ENCODE data around the gene CD4. TPM values are rescaled to one million over a fixed set of nuclear protein-coding genes. Genes with fewer than 3 reads are reported as not detected.
A peak's percentile ranks its signal among the peaks of the same experiment; 100 is the strongest.

CD4 gene
- total RNA-seq, 4 donors from 2014 or later, result 7.5 to 12.6 (median 8.9) TPM

- H3K27ac ChIP-seq, result peak within 1 kb of the TSS; percentile 97 to 100 (median 98)
- H3K4me3 ChIP-seq, result peak within 1 kb of the TSS; percentile 70 to 96 (median 85)
- WGBS, 2 donors, result 0 to 1% methylated on average over 41 to 56 of the region's 62 CpGs
- H3K9me3 ChIP-seq, result no peaks in the 10 kb centered on the region
- H3K36me3 ChIP-seq, result peaks cover 0 to 36% (median 17%) of the 10 kb centered on the region in 3 donors
- DNase-seq (ENCODE audit: low spot score in 2 of 2), result peak; percentile 95 to 96
- H3K4me1 ChIP-seq, result peaks cover 0 to 27% (median 10%) of the 10 kb centered on the region in 4 donors
- TF ChIP-seq CTCF (IDR thresholded peaks at IDR 0.05) (peak in 3 of 5 experiments; percentile 96 to 98 (median 98)), POLR2A (IDR thresholded peaks at IDR 0.05) (peak; percentile 95 to 99), EP300 (IDR thresholded peaks at IDR 0.05) (peak; percentile 63 to 100)
- H3K27me3 ChIP-seq, result no peaks in the 10 kb centered on the region
Measured at GRCh38 chr12:6752921-6753771, 36.2 kb upstream of the CD4 start, which contains the start of gene MLF2. Gene MLF2, minus strand, starts transcription at chr12:6753141. Its CDS starts 807 bp downstream, at chr12:6752334.

- TF ChIP-seq EP300 (IDR thresholded peaks at IDR 0.05) (no peak), CTCF (IDR thresholded peaks at IDR 0.05) (peak in 2 of 5 experiments; percentile 97 to 99), POLR2A (IDR thresholded peaks at IDR 0.05) (no peak)
- Histone ChIP-seq H3K27me3 (no peaks in the 10 kb centered on the region), H3K4me3 (peak overlapping the region in 2 of 4 donors; percentile 70 to 83), H3K36me3 (peaks cover 0 to 28% (median 10%) of the 10 kb centered on the region in 3 donors), H3K4me1 (peaks cover 0 to 27% (median 10%) of the 10 kb centered on the region in 4 donors), H3K9me3 (no peaks in the 10 kb centered on the region), H3K27ac (peak overlapping the region; percentile 97 to 100 (median 98))
- WGBS, 2 donors, result 0 to 2% methylated on average over 7 of the region's 7 CpGs
- no peak for DNase-seq (ENCODE audit: low spot score in 2 of 2)
Measured at GRCh38 chr12:6753772-6754356, 35.5 kb upstream of the CD4 start.

- no peak for TF ChIP-seq CTCF (IDR thresholded peaks at IDR 0.05)
- no peak for TF ChIP-seq EP300 (IDR thresholded peaks at IDR 0.05)
- no peak for TF ChIP-seq POLR2A (IDR thresholded peaks at IDR 0.05)
- 84 to 86% methylated on average over 2 of the region's 2 CpGs for WGBS, 2 donors
- Histone ChIP-seq H3K4me3 (no peak overlapping the region), H3K27me3 (no peaks in the 10 kb centered on the region), H3K9me3 (no peaks in the 10 kb centered on the region), H3K4me1 (peaks cover 0 to 27% (median 10%) of the 10 kb centered on the region in 4 donors), H3K27ac (peak overlapping the region; percentile 97 to 100 (median 98)), H3K36me3 (peaks cover 0 to 23% (median 5%) of the 10 kb centered on the region in 3 donors)
- no peak for DNase-seq (ENCODE audit: low spot score in 2 of 2)
Measured at GRCh38 chr12:6754411-6754810, 34.9 kb upstream of the CD4 start.

GRCh38 chr12:6757028-6757690, 32.2 kb upstream of the CD4 start:
- no peak for DNase-seq (ENCODE audit: low spot score in 2 of 2)
- Histone ChIP-seq H3K27me3 (no peaks in the 10 kb centered on the region), H3K27ac (no peak overlapping the region), H3K36me3 (no peaks in the 10 kb centered on the region), H3K4me1 (peaks cover 0 to 11% (median 6%) of the 10 kb centered on the region in 4 donors), H3K9me3 (no peaks in the 10 kb centered on the region), H3K4me3 (no peak overlapping the region)
- 77 to 78% methylated on average over 8 of the region's 8 CpGs for WGBS, 2 donors
- TF ChIP-seq EP300 (IDR thresholded peaks at IDR 0.05) (no peak), POLR2A (IDR thresholded peaks at IDR 0.05) (no peak), CTCF (IDR thresholded peaks at IDR 0.05) (no peak)
